HepG2 (cell line): ENCODE measurements around the gene NFATC3. TPM values are rescaled to one million over a fixed set of nuclear protein-coding genes. Genes with fewer than 3 reads are reported as not detected.
A peak's percentile ranks its signal among the peaks of the same experiment; 100 is the strongest.

Source experiments
- ATAC-seq: fragments of 200-7000 bp; cut with Tn5 transposase; 3 replicates; pipeline ENCODE4 v1.9.1; 2020; ENCODE audit warnings: mild to moderate bottlenecking, moderate library complexity
- BruUV-seq: library from RNA; stranded (reverse); fragments of 400-500 nt; replicated peaks from 2 replicates; lab custom pipeline; 2021; lab: Mats Ljungman, UMichigan
- CTCF ChIA-PET: fragments of 300-600 bp; formaldehyde crosslinking; extraction: SDS; loops from one replicate; lab custom pipeline; 2021; ENCODE audit warnings: low total read pairs, inconsistent platforms, low intra/inter-chr PET ratio; lab: Yijun Ruan, JAX
- POLR2A ChIA-PET: fragments of 350-600 bp; sonication (Branson Sonifier 250); formaldehyde crosslinking; loops from one replicate; lab custom pipeline; 2020; ENCODE audit warnings: antibody characterized with exemption, inconsistent platforms; lab: Yijun Ruan, JAX
- DNase-seq: peaks from one replicate; pipeline ENCODE4 v3.0.0-alpha.2; 2015; ENCODE audit warnings: low spot score
- FAIRE-seq: peaks from 3 replicates; lab custom pipeline; 2011; peaks lifted over from hg19 to GRCh38; lab: Jason Lieb, UNC
- H2AFZ ChIP-seq: one replicate; pipeline ENCODE4 v1.6.1; 2011; ENCODE audit warnings: low read length, inconsistent platforms
- H3K27ac ChIP-seq: fragments of 300-600 bp; 3 replicates; pipeline ENCODE4 v1.8.0; 2011; ENCODE audit warnings: mixed run types, mild to moderate bottlenecking, mixed read lengths, low read length, inconsistent platforms; ENCODE audit not compliant: insufficient read depth; ENCODE audit errors: extremely low read length
- H3K27me3 ChIP-seq, 2 experiments: fragments of 200-600 bp in 1 of 2; 2 replicates in 1 of 2; 3 replicates in 1 of 2; pipeline versions ENCODE4 v1.6.0 to v1.8.0; 2011; ENCODE audit warnings: low read length in 2 of 2, mild to moderate bottlenecking in 2 of 2, moderate library complexity in 2 of 2, inconsistent platforms in 1 of 2; ENCODE audit not compliant: insufficient read depth in 2 of 2, control insufficient read depth in 1 of 2
- H3K36me3 ChIP-seq, 2 experiments: fragments of 200-600 bp in 1 of 2; replicated peaks in 1 of 2; 2 replicates in 1 of 2; 3 replicates in 1 of 2; pipeline versions ENCODE4 v1.5.1 to v1.8.0; 2011; ENCODE audit warnings: low read length in 2 of 2, inconsistent platforms in 1 of 2; ENCODE audit not compliant: insufficient read depth in 2 of 2, control insufficient read depth in 1 of 2
- H3K4me1 ChIP-seq: 2 replicates; pipeline ENCODE4 v1.5.1; 2012; ENCODE audit warnings: low read length, inconsistent platforms; ENCODE audit not compliant: insufficient read depth
- H3K4me2 ChIP-seq: 2 replicates; pipeline ENCODE4 v1.6.0; 2011; ENCODE audit warnings: low read depth, low read length, inconsistent platforms
- H3K4me3 ChIP-seq, 3 experiments: fragments of 200-600 bp in 1 of 3; sonication (generic), shearing (Covaris generic) in 1 of 3; replicated peaks in 1 of 3; 2 replicates each; pipeline ENCODE4 v1.5.1; 2011 to 2016; ENCODE audit warnings: low read length in 3 of 3, inconsistent platforms in 2 of 3, low read depth in 2 of 3, mild to moderate bottlenecking in 2 of 3, control low read depth in 1 of 3, mixed read lengths in 1 of 3; ENCODE audit not compliant: insufficient read depth in 1 of 3
- H3K79me2 ChIP-seq: one replicate; pipeline ENCODE4 v1.6.1; 2011; ENCODE audit warnings: low read length, inconsistent platforms; ENCODE audit not compliant: insufficient read depth
- H3K9ac ChIP-seq: 2 replicates; pipeline ENCODE4 v1.6.0; 2011; ENCODE audit warnings: mild to moderate bottlenecking, low read depth, low read length, inconsistent platforms; ENCODE audit not compliant: insufficient read depth
- H3K9me3 ChIP-seq: 2 replicates; pipeline ENCODE4 v1.5.1; 2012; ENCODE audit warnings: mild to moderate bottlenecking, low read length
- H4K20me1 ChIP-seq: 2 replicates; pipeline ENCODE4 v1.6.0; 2011; ENCODE audit warnings: inconsistent platforms, mild to moderate bottlenecking, low read length, moderate library complexity; ENCODE audit not compliant: insufficient read depth
- DNMT3B ChIP-seq: conservative IDR thresholded peaks from 2 replicates; pipeline ENCODE4 v1.6.1; 2016; ENCODE audit warnings: missing biosample characterization, control low read depth
- FOXO1 ChIP-seq: sonication (generic); formaldehyde crosslinking; IDR thresholded peaks from 2 replicates; pipeline ENCODE4 v1.4.0; 2020; ENCODE audit warnings: missing genetic modification reagents
- HIVEP1 ChIP-seq: sonication (generic); formaldehyde crosslinking; IDR thresholded peaks from 2 replicates; pipeline ENCODE4 v1.4.0; 2020; ENCODE audit warnings: mild to moderate bottlenecking, missing genetic modification reagents
- PCBP1 ChIP-seq: fragments of 200-400 bp; formaldehyde crosslinking; IDR thresholded peaks from 2 replicates; pipeline ENCODE4 v1.6.1; 2017; ENCODE audit warnings: mild to moderate bottlenecking, low read depth, low read length, borderline replicate concordance
- PPARG ChIP-seq: conservative IDR thresholded peaks from 2 replicates; pipeline ENCODE4 v1.6.1; 2016; ENCODE audit warnings: missing biosample characterization, missing genetic modification reagents
- RCOR2 ChIP-seq: IDR thresholded peaks from 2 replicates; pipeline ENCODE4 v1.6.1; 2016; ENCODE audit warnings: missing biosample characterization, missing genetic modification reagents
- SRSF1 ChIP-seq: fragments of 200-400 bp; formaldehyde crosslinking; optimal IDR thresholded peaks from 2 replicates; pipeline ENCODE3; 2017; ENCODE audit warnings: mild to moderate bottlenecking, low read depth, low read length, moderate library complexity
- SYNCRIP ChIP-seq: fragments of 200-400 bp; formaldehyde crosslinking; IDR thresholded peaks from 2 replicates; pipeline ENCODE4 v1.6.1; 2018; ENCODE audit warnings: mild to moderate bottlenecking, low read depth, low read length; ENCODE audit not compliant: insufficient read depth
- YEATS2 ChIP-seq: sonication (generic); formaldehyde crosslinking; IDR thresholded peaks from 2 replicates; pipeline ENCODE4 v1.4.0; 2020; ENCODE audit warnings: missing genetic modification reagents, borderline replicate concordance
- ZBTB20 ChIP-seq: sonication (generic); formaldehyde crosslinking; IDR thresholded peaks from 2 replicates; pipeline ENCODE4 v1.8.1; 2023; ENCODE audit warnings: missing genetic modification reagents, low read depth, mild to moderate bottlenecking, borderline replicate concordance
- ZBTB4 ChIP-seq: sonication (generic); formaldehyde crosslinking; IDR thresholded peaks from 2 replicates; pipeline ENCODE4 v1.4.0; 2020; ENCODE audit warnings: missing genetic modification reagents, mild to moderate bottlenecking, borderline replicate concordance
- ZMYM3 ChIP-seq: sonication (generic); formaldehyde crosslinking; IDR thresholded peaks from 2 replicates; pipeline ENCODE4 v1.5.1; 2020; ENCODE audit warnings: mild to moderate bottlenecking, missing genetic modification reagents
- ZNF136 ChIP-seq: sonication (generic); formaldehyde crosslinking; IDR thresholded peaks from 2 replicates; pipeline ENCODE4 v1.8.1; 2022; ENCODE audit warnings: low read depth, mild to moderate bottlenecking, moderate library complexity, missing genetic modification reagents
- ZNF234 ChIP-seq: sonication (generic); formaldehyde crosslinking; conservative IDR thresholded peaks from 2 replicates; pipeline ENCODE4 v1.5.1; 2020; ENCODE audit warnings: mild to moderate bottlenecking, missing genetic modification reagents
- ZNF484 ChIP-seq: sonication (generic); formaldehyde crosslinking; IDR thresholded peaks from 2 replicates; pipeline ENCODE4 v1.5.1; 2020; ENCODE audit warnings: mild to moderate bottlenecking, low read depth, missing genetic modification reagents, borderline replicate concordance
- ZNF546 ChIP-seq: sonication (generic); formaldehyde crosslinking; conservative IDR thresholded peaks from 2 replicates; pipeline ENCODE4 v1.8.1; 2023; ENCODE audit warnings: mild to moderate bottlenecking, missing genetic modification reagents
- ZNF644 ChIP-seq: IDR thresholded peaks from 2 replicates; pipeline ENCODE4 v1.6.1; 2016; ENCODE audit warnings: low read depth
- ZNF660 ChIP-seq: sonication (generic); formaldehyde crosslinking; IDR thresholded peaks from 2 replicates; pipeline ENCODE4 v1.5.1; 2020; ENCODE audit warnings: mild to moderate bottlenecking, low read depth, missing genetic modification reagents, borderline replicate concordance
- WGBS: methylation state at CpG from one replicate; pipeline ENCODE4 v1.1.6; 2017; ENCODE audit warnings: low lambda C conversion rate; 5-methylcytosine and 5-hydroxymethylcytosine counted together
- in situ Hi-C: cut with HindIII; loops from 2 replicates; pipeline ENCODE4 v1.10.0; 2017; ENCODE audit warnings: low pct_unique_long_range_greater_than_20kb; ENCODE audit not compliant: extremely low pct_ligation_motif_present
- intact Hi-C: fragments of 100-400 bp; cut with micrococcal nuclease; formaldehyde crosslinking; loops from one replicate; pipeline ENCODE4 v1.10.0; 2022; ENCODE audit not compliant: unreplicated experiment
- polyA plus RNA-seq, 8 experiments: library from polyadenylated mRNA; depleted of rRNA in 3 of 8; stranded (reverse) in 7 of 8; unstranded in 1 of 8; fragments of >200 nt; fragmentation: Illumina TruSeq in 4 of 8; extraction: Trizol in 4 of 8; gene quantifications; 2 replicates each; pipeline versions ENCODE4 v1.2.1 to v1.2.3, GENCODE V29; 2011 to 2016; ENCODE audit warnings: low read depth in 4 of 8, missing spikeins in 1 of 8, mixed read lengths in 1 of 8; ENCODE audit not compliant: insufficient read depth in 1 of 8
- total RNA-seq, 5 experiments: library from RNA; depleted of rRNA; stranded (reverse); fragments of >200 nt; fragmentation: Illumina TruSeq; extraction: Trizol; gene quantifications; 2 replicates each; pipeline ENCODE4 v1.2.3, GENCODE V29; 2016; ENCODE audit warnings: low read depth in 1 of 5

NFATC3 gene
- total and polyA plus RNA-seq, 2 of the 13 experiments (the other 11 are each of a cell fraction or from before 2014, with no cell fraction given) = 52.6 to 62.7 TPM

DNA sequence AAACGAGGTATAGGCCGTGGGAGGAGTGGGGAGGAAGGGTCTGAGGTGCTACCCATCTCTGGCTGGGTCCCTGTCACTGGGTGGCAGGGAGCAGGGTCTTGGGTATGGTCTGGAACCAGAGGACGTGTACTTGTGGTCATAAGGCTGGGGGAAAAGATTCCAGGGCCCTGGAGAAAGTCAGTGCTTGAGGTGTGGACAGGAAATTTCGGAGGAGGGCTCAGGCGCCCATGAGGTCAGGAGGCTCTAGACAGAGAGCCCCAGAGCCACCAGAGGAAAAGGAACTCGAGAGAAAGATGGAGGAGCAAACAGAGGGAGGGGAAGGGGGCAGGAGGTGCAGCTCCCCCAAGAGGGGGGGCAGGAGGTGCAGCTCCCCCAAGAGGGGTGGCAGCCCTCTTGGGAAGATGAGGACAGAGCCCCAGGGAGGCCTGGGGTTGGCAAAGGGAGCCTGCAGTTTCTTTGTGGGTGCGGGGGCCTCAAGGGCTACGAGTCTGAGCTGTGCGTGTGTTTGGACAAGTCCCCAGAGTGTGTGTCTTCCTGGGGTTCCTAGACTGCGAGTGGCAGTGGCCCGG lies 178.5 kb downstream of the NFATC3 start:
- 0 out of 2 replicates have a peak, but pooled peaks cover 5% of the 10 kb centered on the region for H4K20me1 ChIP-seq
- CTCF ChIA-PET = interaction anchor here (1.8 to 6.0 kb wide), 2 partner anchors 47 to 66 kb away, joined by 4 to 96 read pairs; partner anchors contain the start of genes PRMT7 and SLC7A6OS
- BruUV-seq = no TSS peak
- ATAC-seq = peak; percentile 32
- intact Hi-C loops = loop anchor here (2.0 kb wide), 2 partner anchors 27 to 35 kb away; partner anchors contain the start of gene ESRP2
- H3K4me2 ChIP-seq = peak overlapping the region; percentile 100
- no peaks in the 10 kb centered on the region for H3K9me3 ChIP-seq
- FAIRE-seq = no peak
- no peaks in the 10 kb centered on the region; a peak in 1 of 5 replicates for H3K27me3 ChIP-seq
- H3K4me3 ChIP-seq = peak overlapping the region; percentile 49 to 100 (median 97)
- H3K36me3 ChIP-seq = peaks cover 0 to 5% of the 10 kb centered on the region in 2 experiments; a peak in 1 of 5 replicates
- in situ Hi-C loops = loop anchor here (5.0 kb wide), 1 partner anchor 64 kb away; no protein-coding TSS in a partner anchor
- peaks cover 25% of the 10 kb centered on the region for H3K79me2 ChIP-seq
- peak overlapping the region; percentile 100 for H3K9ac ChIP-seq
- WGBS = 12% methylated on average over 7 of the region's 11 CpGs
- H3K4me1 ChIP-seq = peaks cover 53% of the 10 kb centered on the region
- POLR2A ChIA-PET = interaction anchor here (1.0 to 4.5 kb wide), 23 partner anchors 12 to 320 kb away, joined by 3 to 89 read pairs (median 10); partner anchors contain the start of genes ESRP2, LCAT, NFATC3 and PLA2G15
- H2AFZ ChIP-seq = peak overlapping the region; percentile 21
- H3K27ac ChIP-seq = peak overlapping the region; percentile 97
- DNase-seq = no peak
- TF ChIP-seq HIVEP1 (CRISPR knock-in tag) (peak; percentile 87), ZBTB4 (CRISPR knock-in tag) (no peak), ZBTB20 (CRISPR knock-in tag) (no peak), ZNF644 (CRISPR knock-in tag) (no peak), SYNCRIP (no peak), RCOR2 (CRISPR knock-in tag) (0 out of 2 replicates have a peak, but pooled peaks have one; percentile 31), PPARG (CRISPR knock-in tag) (0 out of 2 replicates have a peak, but pooled peaks have one; percentile 17), DNMT3B (CRISPR knock-in tag) (no peak), ZNF136 (CRISPR knock-in tag) (0 out of 2 replicates have a peak, but pooled peaks have one; percentile 30), ZNF660 (CRISPR knock-in tag) (no peak), ZNF234 (CRISPR knock-in tag) (no peak), PCBP1 (0 out of 2 replicates have a peak, but pooled peaks have one; percentile 65), SRSF1 (no peak), YEATS2 (CRISPR knock-in tag) (no peak), ZNF546 (CRISPR knock-in tag) (0 out of 2 replicates have a peak, but pooled peaks have one; percentile 27), ZMYM3 (CRISPR knock-in tag) (peak; percentile 68; the same call in 1 of the 2 replicates), FOXO1 (CRISPR knock-in tag) (no peak), ZNF484 (CRISPR knock-in tag) (no peak)
